ENCODE data around the gene IGF2.
"Not testable (repeated sequence)": the region's sequence is repeated elsewhere in the genome, so short reads cannot be mapped to it uniquely, and the experiment has no call there.

Gene IGF2

DNA sequence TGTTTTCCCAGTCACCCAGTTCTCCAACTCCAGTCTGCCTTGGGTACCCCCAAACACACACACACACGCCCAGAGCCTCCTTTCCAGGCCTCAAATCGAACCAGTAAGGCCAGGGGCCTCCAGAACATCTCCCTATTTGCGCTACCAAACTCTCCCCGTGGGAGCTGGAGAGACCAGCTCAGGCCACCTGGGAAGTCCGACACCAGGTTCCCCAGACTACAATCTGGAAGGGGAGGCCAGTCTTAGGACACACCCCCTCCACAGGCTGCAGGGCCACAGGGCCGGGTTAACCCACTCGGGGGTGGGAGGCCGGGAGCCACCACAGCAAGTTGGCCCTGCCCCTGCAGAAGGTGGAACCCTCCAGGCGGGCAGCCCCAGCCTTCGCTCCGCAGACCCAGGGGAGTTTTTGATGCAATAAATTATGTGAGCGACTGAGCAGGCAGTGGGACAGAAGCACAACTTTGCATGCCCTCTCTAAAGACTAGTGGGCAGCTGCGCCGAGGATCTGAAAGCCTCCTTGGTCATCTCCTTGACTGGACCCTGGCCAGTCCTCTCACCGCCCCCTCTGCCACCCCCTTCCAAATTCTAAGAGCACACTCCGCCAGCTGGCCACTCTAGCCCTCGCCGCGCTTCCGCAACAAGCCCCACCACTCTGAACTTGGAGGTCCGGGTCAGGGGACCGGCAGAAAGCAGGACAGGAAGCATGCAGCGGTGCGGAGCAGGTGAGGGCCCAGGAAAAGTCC lies 2.8 kb downstream of the IGF2 start:
- DNase-seq (ENCODE audit: low spot score), result no peak

DNA sequence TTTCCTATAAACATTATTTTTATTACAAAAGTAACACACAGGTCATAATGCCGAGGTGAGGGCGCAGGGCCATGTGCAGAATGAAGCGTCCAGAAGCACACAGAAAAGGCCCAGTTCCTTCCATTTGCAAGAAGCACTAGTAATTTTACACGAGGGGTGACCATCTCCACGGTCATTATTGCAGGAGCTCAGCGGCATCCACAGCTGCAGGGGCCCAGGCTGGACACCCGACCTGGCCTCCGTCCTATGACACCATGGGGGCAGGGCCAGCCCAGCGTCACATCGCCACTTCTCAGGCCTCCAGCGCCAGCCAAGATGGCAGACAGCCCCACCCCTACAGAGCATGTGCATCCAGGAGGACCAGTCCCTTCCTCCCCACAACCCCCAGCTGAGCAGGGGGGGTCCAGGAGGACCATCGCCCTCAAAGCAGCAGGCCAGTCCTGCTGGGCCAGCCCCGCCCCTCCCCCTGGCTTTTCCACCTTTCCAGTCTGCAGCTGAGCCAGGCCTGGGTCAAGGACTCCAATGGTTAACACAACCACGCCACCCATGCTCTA lies 3.5 kb downstream of the IGF2 start:
- DNase-seq (ENCODE audit: low spot score), result no peak

DNA sequence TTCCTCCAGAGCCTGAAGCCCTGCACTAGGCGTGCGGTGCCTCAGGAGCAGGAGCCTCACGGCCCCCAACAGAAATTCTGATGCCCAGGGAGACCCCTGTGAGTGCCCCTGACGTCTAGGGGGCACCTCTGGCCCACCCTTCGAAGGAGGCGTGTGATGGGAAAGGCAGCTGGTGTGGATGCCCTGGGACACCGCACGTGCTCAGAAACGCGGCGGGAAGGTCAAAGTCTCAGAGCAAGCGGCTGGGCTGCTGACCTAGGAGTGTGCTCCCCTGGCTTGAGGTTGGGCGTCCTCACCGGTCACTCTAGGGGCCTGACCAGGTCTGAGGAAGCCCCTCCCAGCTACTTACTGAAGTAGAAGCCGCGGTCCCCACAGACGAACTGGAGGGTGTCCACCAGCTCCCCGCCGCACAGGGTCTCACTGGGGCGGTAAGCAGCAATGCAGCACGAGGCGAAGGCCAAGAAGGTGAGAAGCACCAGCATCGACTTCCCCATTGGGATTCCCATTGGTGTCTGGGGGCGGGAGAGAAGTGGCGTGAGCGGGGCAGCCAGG lies 4.1 kb downstream of the IGF2 start:
- DNase-seq (ENCODE audit: low spot score), result no peak

DNA sequence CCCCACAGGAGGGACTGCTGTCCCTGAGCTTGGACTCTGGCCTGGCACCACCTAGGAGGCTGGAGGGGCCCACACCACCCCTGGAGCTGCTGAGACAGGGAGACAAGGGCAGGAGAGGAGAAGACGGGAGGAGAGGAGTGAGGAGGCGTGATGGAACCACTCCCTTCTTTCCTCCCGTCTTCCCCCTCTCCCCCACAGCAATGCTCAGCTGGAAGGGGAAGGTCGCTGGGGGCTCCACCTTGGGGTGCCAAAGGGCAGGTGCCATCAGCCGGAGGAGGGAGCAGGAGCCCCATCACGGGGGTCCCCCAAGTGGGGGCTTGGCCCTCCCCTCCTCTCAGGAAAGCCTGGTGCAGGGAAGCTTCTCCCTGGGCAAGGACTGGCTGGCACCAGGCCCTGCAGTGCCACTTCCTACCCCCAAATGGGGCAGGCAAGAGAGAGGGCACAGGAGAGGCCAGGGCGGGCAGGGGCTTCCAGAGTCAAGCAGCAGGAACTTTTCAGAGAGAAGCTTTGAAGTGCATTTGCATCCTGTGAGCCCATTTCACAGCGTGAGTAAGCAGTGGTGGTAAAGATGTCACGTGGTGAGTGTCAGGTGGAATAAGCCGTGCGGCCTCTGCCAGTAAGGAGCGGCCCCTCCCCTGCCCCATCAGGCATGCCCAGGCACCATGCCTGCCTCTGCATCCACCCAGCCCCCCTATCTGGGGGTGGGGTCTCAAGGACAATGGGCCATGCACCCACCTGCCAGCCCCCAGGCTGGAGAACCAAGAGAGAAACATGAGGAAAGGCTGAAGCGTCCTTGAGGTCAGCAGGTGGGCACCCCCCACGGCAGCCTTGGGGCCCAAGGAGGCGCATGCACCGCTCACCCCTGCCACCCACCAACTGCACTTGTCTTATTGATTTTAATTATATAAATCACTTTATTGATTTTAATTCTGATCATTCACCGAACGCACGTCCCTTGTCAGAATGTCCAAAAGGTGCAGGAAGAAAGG lies 4.9 kb downstream of the IGF2 start:
- DNase-seq (ENCODE audit: low spot score), result no peak

DNA sequence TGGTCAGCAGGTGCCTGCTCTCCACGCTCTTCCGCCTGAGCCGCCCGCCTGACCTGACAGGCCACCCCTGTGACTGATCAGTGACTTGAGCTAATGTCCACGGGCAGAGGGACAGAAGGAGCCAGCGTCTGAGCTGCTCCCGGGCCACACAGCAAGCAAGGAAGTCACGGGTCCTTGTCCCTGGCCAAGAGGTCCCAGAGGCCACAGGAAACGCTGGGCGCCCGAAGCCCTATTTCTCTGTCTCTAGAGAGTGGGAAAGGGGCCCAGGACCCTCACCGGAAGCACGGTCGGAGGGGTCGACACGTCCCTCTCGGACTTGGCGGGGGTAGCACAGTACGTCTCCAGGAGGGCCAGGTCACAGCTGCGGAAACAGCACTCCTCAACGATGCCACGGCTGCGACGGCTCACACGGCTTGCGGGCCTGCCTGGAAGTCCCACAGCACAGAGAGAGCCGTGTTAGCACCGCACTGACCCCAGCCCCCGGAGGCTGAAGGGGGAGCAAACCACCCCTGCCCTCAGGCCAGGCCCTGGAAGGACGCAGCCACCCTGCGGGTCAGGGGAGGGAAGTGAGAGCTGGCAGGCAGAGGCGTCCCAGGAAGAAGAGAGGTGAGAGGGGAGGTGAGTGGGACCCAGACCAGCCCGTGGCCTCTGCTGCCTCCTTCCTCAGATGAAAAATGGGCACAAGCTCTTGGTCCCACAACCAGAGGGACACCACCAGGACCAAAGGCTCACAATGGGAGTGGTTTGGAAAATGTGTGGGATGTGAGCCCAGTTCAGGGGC lies 5.8 kb downstream of the IGF2 start:
- DNase-seq (ENCODE audit: low spot score), result no peak

DNA sequence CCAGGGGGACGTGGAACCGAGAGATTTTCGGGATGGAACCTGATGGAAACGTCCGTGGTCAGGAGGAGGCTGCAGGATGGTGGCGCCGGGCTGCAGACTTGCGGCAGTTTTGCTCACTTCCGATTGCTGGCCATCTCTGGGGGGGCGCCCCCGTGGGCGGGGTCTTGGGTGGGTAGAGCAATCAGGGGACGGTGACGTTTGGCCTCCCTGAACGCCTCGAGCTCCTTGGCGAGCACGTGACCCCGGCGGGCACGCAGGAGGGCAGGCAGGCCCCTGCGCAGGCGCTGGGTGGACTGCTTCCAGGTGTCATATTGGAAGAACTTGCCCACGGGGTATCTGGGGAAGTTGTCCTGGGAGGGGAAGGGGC lies 6.3 kb downstream of the IGF2 start:
- no peak for DNase-seq (ENCODE audit: low spot score)

DNA sequence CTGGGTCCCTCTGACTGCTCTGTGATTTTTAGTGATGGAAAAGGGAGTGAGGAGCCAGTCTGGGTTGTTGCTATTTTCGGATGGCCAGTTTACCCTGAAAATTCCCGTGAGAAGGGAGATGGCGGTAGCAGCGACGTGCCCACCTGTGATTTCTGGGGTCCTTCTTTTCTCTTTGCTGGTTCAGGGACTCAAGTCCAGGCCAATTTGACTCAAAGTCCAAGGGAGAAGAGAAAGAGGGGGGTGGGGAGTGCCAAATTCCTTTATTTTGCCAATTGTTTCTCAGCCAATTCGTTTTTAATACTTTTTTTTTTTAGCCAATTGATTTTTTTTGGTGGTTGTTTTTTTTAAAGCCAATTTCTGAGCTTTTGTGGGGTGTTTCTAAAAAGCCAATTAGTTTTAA lies 6.9 kb downstream of the IGF2 start:
- DNase-seq (ENCODE audit: low spot score), result no peak

DNA sequence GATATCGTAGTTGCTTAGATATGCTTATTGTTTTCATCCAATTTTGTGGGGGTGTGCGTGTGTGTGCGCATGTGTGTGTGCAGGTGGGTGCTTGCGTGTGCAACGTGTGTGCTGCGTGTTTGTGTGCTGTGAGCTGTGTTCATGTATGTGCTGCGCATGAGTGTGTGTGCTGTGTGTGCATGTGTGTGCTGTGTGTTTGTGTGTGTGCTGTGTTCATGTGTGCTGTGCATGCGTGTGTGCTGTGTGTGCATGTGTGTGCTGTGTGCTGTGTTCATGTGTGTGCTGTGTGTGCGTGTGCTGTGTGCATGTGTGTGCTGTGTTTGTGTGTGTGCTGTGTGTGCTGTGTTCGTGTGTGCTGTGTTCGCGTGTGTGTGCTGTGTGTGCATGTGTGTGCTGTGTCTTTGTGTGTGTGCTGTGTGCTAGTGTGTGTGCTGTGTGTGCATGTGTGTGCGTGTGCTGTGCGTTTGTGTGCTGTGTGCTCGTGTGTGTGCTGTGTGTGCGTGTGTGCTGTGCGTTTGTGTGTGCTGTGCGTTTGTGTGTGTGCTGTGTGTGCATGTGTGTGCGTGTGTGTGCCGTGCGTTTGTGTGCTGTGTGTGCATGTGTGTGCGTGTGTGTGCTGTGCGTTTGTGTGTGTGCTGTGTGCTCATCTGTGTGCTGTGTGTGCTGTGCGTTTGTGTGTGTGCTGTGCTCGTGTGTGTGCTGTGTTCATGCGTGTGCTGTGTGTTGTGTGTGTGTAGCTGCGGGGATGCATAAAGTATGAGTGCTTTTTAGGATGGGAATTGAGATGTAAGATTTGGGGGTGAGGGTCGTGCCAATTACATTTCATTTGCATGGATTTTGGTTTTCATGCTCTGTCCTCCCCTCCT lies 7.6 kb downstream of the IGF2 start:
- no peak for DNase-seq (ENCODE audit: low spot score)

DNA sequence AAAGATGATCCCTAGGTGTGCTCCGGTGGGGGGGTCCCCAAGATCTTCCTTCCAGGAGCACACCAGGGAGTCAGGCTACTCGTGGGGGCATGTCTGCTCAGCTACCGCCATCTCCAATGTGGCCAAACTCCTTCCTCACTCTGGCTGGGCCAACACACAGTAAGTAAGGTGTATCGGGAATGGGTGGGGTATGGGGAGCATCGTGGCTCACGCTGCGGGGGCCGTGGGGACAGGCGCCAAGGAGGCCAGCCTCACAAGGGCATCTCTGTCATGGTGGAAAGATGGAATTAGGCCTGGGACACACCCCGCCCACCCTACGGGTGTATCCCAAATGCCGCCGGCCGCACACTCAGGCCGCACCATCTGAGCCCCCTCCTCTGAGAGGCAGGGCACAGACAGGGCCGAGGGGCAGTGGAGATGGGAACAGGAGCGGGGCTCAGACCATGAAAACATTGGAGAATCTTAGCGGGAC lies 8.3 kb downstream of the IGF2 start:
- no peak for DNase-seq (ENCODE audit: low spot score)

DNA sequence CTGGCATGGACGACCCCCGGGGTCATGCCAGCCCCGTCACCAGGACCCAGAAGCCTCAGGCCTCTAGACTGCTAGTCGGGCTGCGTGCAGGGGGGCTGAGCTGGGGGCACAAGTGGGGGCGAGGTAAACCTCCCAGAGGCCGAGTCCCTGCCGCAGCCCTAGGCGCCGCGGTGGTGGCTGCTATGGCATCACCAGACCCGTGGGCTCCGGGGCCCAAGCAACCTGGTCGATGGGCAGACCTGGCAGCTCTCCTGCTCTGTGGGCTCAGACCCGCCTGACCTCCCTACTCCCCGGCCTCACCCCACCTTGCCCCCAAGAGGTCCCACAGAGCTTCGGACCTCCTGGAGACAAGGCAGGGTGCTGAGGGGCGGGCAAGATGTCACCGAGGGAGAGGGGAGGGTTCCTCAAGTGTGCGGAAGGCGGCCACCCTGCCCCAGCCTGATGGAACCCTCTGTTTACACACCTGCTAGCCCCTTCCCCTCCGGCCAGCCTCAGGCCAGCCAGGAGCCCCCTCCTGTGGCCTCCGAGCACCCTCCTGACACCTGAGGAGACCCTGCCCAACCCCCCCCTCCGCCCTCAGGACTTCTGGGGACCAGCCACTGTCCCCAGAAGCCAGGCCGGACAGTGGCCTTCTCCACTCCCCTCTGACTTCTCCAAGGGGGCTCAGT lies 9.4 kb downstream of the IGF2 start:
- no peak for DNase-seq (ENCODE audit: low spot score)

DNA sequence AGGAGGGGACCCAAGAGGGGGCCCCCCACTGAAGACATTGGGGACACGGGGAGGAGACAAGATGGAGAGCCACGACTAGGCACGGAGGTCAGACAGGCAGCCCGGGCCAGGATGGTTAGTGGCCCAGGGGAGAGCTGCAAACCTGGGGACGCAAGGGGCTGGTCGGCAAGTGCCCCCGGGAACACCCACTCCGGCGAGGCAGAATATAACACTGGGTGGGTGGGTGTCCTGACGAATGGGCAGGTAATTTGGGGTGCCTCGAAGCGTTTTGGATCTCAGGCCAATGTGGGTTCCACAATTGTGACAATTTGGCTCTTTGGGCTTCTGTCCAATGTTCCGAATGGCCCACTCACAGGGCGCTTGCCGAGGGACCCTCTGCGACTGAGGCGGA lies 9.9 kb downstream of the IGF2 start:
- DNase-seq (ENCODE audit: low spot score), result no peak

DNA sequence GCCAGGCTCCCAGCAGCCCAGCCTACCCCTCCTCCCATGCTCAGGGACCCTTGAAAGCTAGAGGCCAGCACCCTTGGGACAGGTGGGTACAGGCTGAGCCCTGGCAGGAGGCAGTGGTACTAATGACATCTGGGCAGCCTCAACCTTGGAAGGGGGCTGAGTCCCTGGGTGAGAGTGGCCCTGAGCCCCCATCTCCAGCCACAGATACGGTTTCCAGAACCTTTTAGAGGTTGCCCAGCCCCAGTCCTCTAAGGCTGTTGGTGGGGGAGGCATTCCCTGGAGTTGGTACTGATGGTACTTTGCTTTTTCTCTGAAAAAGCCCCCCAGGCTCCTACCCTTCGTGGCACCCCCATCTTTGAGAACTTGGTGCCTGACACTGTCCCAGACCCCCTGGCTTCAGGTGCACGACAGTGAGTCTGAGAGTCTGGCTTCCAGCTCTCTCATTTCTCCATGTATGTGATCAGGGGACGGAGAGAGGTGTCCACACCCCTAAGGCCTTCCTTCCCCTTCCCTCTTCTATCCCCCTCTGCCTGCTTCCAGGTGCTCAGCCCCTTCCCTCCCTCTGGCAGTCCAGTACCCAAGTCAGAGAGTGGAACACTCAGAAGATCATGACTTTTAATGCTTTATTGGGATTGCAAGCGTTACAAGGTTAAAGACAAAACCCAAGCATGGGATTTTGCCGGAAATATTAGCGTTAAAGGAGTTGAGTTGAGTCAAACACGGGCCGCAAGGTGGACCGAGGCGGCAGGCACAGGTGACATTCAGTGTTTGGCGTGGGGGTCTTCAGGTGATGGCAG lies 10.5 kb downstream of the IGF2 start:
- no peak for DNase-seq (ENCODE audit: low spot score)

DNA sequence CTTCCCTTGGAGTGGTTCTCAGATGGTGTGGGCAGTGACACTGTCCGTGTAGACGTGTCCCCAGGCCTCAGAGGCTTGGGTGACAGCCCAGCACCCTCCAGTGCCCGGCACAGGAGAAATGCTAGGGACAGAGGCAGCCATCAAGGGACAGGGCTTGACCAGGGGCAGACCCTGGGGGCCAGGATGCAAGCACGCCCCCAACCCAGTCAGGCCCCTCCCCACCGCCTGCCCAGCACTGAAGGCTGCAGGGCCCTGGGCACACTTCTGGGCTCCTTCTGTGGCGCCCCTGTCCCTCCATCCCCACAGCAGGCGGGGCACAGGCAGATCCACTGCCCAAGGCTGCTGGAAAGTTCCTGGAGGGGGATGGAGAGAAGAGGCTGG lies 11.1 kb downstream of the IGF2 start:
- no peak for DNase-seq (ENCODE audit: low spot score)

DNA sequence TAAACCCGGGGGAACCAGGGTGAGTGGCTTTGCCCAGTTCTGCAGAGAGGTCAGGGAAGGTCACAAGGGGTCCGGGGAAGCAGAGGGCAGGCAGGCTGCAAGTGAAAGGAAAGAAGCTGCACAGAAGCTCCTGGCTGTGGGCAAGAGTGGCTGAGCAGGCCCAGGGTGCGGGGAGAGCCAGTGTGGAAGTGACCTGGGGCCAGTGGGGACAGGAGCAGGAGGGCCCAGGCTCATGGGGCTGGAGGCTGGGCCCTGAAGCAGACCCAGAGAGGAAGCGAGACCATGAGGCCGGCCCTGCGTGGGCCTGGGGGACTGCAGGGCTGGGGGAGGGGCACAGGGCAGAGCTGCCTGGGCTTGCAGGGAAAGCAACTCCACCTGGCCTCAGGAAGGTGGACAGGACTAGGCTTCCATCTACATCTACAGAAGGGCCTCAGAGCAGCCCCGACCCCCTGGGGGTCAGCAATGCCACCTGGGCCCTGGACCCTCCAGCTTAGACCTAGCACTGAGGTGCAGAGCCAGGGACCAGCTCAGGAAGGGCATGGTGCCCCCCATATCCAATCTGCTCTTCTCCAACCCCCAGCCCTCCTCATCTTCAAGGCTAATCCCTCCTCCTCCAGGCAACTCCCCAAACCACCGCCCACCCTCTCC lies 11.6 kb downstream of the IGF2 start:
- no peak for DNase-seq (ENCODE audit: low spot score)

DNA sequence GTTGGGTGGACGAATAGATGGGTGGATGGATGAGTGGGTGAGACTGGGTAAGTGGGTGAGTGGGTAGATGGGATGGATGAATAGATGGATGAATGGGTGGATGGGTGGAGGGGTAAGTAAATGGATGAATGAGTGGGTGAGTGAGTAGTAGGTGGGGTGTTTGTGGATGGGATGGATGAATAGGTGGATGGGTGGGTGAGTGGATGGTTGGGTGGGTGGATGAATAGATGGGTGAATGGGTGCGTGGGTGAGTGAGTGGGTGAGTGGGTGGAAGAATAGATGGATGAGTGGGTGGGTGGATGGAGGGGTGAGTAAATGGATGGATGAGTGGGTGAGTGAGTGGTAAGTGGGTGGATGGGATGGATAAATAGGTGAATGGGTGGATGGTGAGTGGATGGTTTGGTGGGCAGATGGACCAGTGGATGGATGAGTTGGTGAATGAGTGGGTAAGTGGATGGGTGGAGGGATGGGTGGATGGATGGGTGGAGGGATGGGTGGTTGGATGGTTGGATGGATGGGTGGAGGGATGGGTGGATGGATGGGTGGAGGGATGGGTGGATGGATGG lies 12.6 kb downstream of the IGF2 start:
- no peak for DNase-seq (ENCODE audit: low spot score)

DNA sequence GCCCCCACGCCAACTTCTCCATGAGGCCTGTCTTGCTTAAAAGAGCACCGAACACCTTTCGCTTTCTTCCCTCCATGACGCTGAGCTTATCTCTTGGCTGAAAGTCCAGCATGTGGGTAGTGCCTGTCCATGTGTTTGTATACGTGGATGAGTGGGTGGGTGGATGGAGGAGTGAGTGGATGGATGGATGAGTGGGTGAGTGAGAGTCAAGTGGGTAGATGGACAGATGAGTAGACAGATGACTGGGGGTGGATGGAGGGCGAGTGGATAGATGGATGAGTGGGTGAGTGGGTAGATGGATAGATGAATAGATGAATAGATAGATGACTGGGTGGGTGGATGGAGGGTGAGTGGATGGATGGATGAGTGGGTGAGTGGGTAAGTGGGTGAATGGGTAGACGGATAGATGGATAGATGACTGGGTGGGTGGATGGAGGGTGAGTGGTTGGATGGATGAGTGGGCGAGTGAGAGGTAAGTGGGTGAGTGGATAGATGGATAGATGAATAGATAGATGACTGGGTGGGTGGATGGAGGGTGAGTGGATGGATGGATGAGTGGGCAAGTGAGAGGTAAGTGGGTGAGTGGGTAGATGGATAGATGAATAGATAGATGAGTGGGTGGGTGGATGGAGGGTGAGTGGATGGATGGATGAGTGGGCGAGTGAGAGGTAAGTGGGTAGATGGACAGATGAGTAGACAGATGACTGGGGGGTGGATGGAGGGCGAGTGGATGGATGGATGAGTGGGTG lies 14.3 kb downstream of the IGF2 start:
- DNase-seq (ENCODE audit: low spot score), result not testable (repeated sequence)

DNA sequence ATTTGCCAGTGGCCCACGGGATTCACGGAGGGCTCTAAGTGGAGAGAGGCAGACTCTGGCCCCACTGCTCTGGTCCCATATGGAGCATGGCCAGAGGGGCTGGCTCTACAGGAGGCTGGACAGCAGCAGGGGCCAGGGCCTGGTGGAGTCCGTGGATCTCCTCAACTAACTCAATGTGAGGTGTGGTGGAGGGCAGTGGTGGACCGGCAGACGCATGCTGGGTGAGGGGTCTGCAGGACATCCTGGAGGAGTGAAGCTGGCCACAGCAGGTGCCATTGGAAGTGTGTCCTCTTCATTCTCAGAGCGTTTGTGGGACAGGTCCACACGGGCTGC lies 15.6 kb downstream of the IGF2 start:
- no peak for DNase-seq (ENCODE audit: low spot score)
